NCI-H345 (cell line): ENCODE measurements around the gene NOL4L.

Source experiments
- DNase-seq: peaks from one replicate; lab custom pipeline; 2025; lab: John Stamatoyannopoulos, UW

NOL4L gene

GRCh38 chr20:32539817-32540675 lies 45.1 kb downstream of the NOL4L start:
- DNase-seq: no peak

GRCh38 chr20:32539026-32539816 lies 45.9 kb downstream of the NOL4L start:
- DNase-seq: no peak

GRCh38 chr20:32538526-32538939 lies 46.6 kb downstream of the NOL4L start:
- DNase-seq: no peak

- no peak for DNase-seq
These were observed 47.2 kb downstream of the NOL4L start for GRCh38 chr20:32537657-32538525.

GRCh38 chr20:32536851-32537656 lies 48.1 kb downstream of the NOL4L start:
- DNase-seq: peak; percentile 98

GRCh38 chr20:32535953-32536823 lies 48.9 kb downstream of the NOL4L start:
- DNase-seq: peak; percentile 97

- DNase-seq: peak; percentile 84
These were observed 49.7 kb downstream of the NOL4L start for GRCh38 chr20:32535316-32535952.

GRCh38 chr20:32534661-32535240 lies 50.4 kb downstream of the NOL4L start:
- DNase-seq: peak; percentile 48

- no peak for DNase-seq
These were observed 51.4 kb downstream of the NOL4L start for GRCh38 chr20:32533732-32534131.

- DNase-seq: no peak
These were observed 52.9 kb downstream of the NOL4L start for GRCh38 chr20:32532246-32532645.

GRCh38 chr20:32528905-32529670 lies 56.0 kb downstream of the NOL4L start:
- DNase-seq: no peak

- peak; percentile 85 for DNase-seq
These were observed 56.8 kb downstream of the NOL4L start for GRCh38 chr20:32528171-32528891.

- peak; percentile 84 for DNase-seq
These were observed 57.6 kb downstream of the NOL4L start for GRCh38 chr20:32527447-32528055.

GRCh38 chr20:32527052-32527446 lies 58.1 kb downstream of the NOL4L start:
- DNase-seq: no peak

GRCh38 chr20:32526541-32526940 lies 58.6 kb downstream of the NOL4L start:
- DNase-seq: no peak

- DNase-seq: no peak
These were observed 59.0 kb downstream of the NOL4L start for GRCh38 chr20:32526125-32526524.

GRCh38 chr20:32524829-32525501 lies 60.2 kb downstream of the NOL4L start:
- peak; percentile 88 for DNase-seq
